Immature natural killer cell (primary cell): Measurements from ENCODE around the gene PYCR2. TPM values are rescaled to one million over a fixed set of nuclear protein-coding genes. Genes with fewer than 3 reads are reported as not detected.

Experiments
- DNase-seq, 3 donors: peaks; one replicate each; pipeline ENCODE4 v3.0.0; 2022; ENCODE audit warnings: mixed read lengths in 1 of 3
- H3K27ac Mint-ChIP-seq, 6 donors: one replicate each; pipeline ENCODE4 v1.8.0; 2020; ENCODE audit warnings: mixed read lengths in 6 of 6, mild to moderate bottlenecking in 5 of 6, inconsistent platforms in 4 of 6, moderate library complexity in 3 of 6
- H3K27me3 Mint-ChIP-seq, 3 donors: one replicate each; pipeline ENCODE4 v1.8.0; 2020 to 2021; ENCODE audit warnings: low read depth in 3 of 3, mild to moderate bottlenecking in 3 of 3, mixed read lengths in 3 of 3, moderate library complexity in 3 of 3, inconsistent platforms in 1 of 3
- H3K36me3 Mint-ChIP-seq, 3 donors: one replicate each; pipeline ENCODE4 v1.8.0; 2020; ENCODE audit warnings: mixed read lengths in 3 of 3, inconsistent platforms in 2 of 3, mild to moderate bottlenecking in 2 of 3
- H3K4me1 Mint-ChIP-seq, 2 donors: one replicate each; pipeline ENCODE4 v1.8.0; 2020; ENCODE audit warnings: inconsistent platforms in 2 of 2, mild to moderate bottlenecking in 2 of 2, mixed read lengths in 2 of 2, moderate library complexity in 1 of 2
- H3K4me3 Mint-ChIP-seq, 5 donors: one replicate each; pipeline ENCODE4 v1.8.0; 2020; ENCODE audit warnings: mild to moderate bottlenecking in 5 of 5, mixed read lengths in 5 of 5, inconsistent platforms in 3 of 5, moderate library complexity in 3 of 5
- H3K9me3 Mint-ChIP-seq, 6 donors: one replicate each; pipeline ENCODE4 v1.8.0; 2020; ENCODE audit warnings: mild to moderate bottlenecking in 6 of 6, mixed read lengths in 6 of 6, inconsistent platforms in 4 of 6, moderate library complexity in 3 of 6
- polyA plus RNA-seq, 3 donors: library from polyadenylated mRNA; unstranded; fragments of 300-500 nt; fragmentation: Illumina TruSeq; gene quantifications; one replicate each; pipeline ENCODE4 v1.2.3, GENCODE V29; 2021

PYCR2 gene
- polyA plus RNA-seq, 3 donors from 2014 or later: 62.0 to 106 (median 72.0) TPM

GRCh38 chr1:225906467-225906866 is 17.6 kb downstream of the PYCR2 start:
- no peak for DNase-seq
- H3K4me1 Mint-ChIP-seq: no peaks in the 10 kb centered on the region
- H3K27ac Mint-ChIP-seq: no peak overlapping the region
- H3K27me3 Mint-ChIP-seq: peaks cover 0 to 2% (median 0%) of the 10 kb centered on the region in 3 donors
- H3K9me3 Mint-ChIP-seq: no peaks in the 10 kb centered on the region
- H3K36me3 Mint-ChIP-seq: peaks cover 0 to 4% (median 3%) of the 10 kb centered on the region in 3 donors
- no peak overlapping the region for H3K4me3 Mint-ChIP-seq

GRCh38 chr1:225903623-225904022 is 20.4 kb downstream of the PYCR2 start:
- no peak for DNase-seq
- H3K4me1 Mint-ChIP-seq: no peaks in the 10 kb centered on the region
- H3K36me3 Mint-ChIP-seq: peaks cover 0 to 4% (median 3%) of the 10 kb centered on the region in 3 donors
- no peak overlapping the region for H3K27ac Mint-ChIP-seq
- no peak overlapping the region for H3K4me3 Mint-ChIP-seq
- no peaks in the 10 kb centered on the region for H3K9me3 Mint-ChIP-seq
- peaks cover 0 to 8% (median 2%) of the 10 kb centered on the region in 3 donors for H3K27me3 Mint-ChIP-seq

- Mint-ChIP-seq H3K4me1 (peaks cover 26% of the 10 kb centered on the region in 2 donors), H3K27me3 (peaks cover 8 to 13% (median 10%) of the 10 kb centered on the region in 3 donors), H3K9me3 (no peaks in the 10 kb centered on the region), H3K27ac (peak overlapping the region in 1 of 6 donors; percentile 33), H3K36me3 (peaks cover 0 to 3% (median 0%) of the 10 kb centered on the region in 3 donors), H3K4me3 (no peak overlapping the region)
- no peak for DNase-seq
These were observed 24.8 kb downstream of the PYCR2 start for GRCh38 chr1:225899044-225899925.

GRCh38 chr1:225897595-225898514 is 26.2 kb downstream of the PYCR2 start:
- no peak for DNase-seq
- Mint-ChIP-seq H3K4me3 (peak overlapping the region; percentile 61 to 75 (median 69)), H3K9me3 (no peaks in the 10 kb centered on the region), H3K27ac (peak overlapping the region; percentile 68 to 92 (median 84)), H3K4me1 (peaks cover 26% of the 10 kb centered on the region in 2 donors), H3K27me3 (peaks cover 8 to 13% (median 10%) of the 10 kb centered on the region in 3 donors), H3K36me3 (no peaks in the 10 kb centered on the region)

- Mint-ChIP-seq H3K4me3 (peak overlapping the region; percentile 61 to 75 (median 69)), H3K27me3 (peaks cover 8 to 13% (median 8%) of the 10 kb centered on the region in 3 donors), H3K4me1 (peaks cover 26% of the 10 kb centered on the region in 2 donors), H3K9me3 (no peaks in the 10 kb centered on the region), H3K36me3 (no peaks in the 10 kb centered on the region), H3K27ac (peak overlapping the region; percentile 68 to 92 (median 84))
- DNase-seq: peak; percentile 79 to 83 (median 81)
These were observed 27.0 kb downstream of the PYCR2 start for GRCh38 chr1:225896937-225897549.

GRCh38 chr1:225896494-225896893 is 27.6 kb downstream of the PYCR2 start:
- peaks cover 8 to 13% (median 8%) of the 10 kb centered on the region in 3 donors for H3K27me3 Mint-ChIP-seq
- no peak for DNase-seq

GRCh38 chr1:225892307-225892706 is 31.7 kb downstream of the PYCR2 start:
- no peak overlapping the region for H3K27ac Mint-ChIP-seq
- peaks cover 6 to 8% (median 7%) of the 10 kb centered on the region in 3 donors for H3K27me3 Mint-ChIP-seq
- H3K4me1 Mint-ChIP-seq: peaks cover 13 to 14% of the 10 kb centered on the region in 2 donors
- no peak for DNase-seq
- H3K9me3 Mint-ChIP-seq: no peaks in the 10 kb centered on the region
- H3K36me3 Mint-ChIP-seq: no peaks in the 10 kb centered on the region
- no peak overlapping the region for H3K4me3 Mint-ChIP-seq

More at GRCh38 chr1:225896494-225896893, 27.6 kb downstream of the PYCR2 start:
- Mint-ChIP-seq H3K9me3 (no peaks in the 10 kb centered on the region), H3K27ac (peak overlapping the region in 5 of 6 donors; percentile 68 to 92 (median 87)), H3K4me3 (peak overlapping the region; percentile 61 to 75 (median 69)), H3K36me3 (no peaks in the 10 kb centered on the region), H3K4me1 (peaks cover 26% of the 10 kb centered on the region in 2 donors)

- peak overlapping the region in 1 of 6 donors; percentile 17 for H3K27ac Mint-ChIP-seq
- peaks cover 4 to 5% of the 10 kb centered on the region in 2 donors for H3K4me1 Mint-ChIP-seq
- H3K9me3 Mint-ChIP-seq: no peaks in the 10 kb centered on the region
These were observed 32.6 kb downstream of the PYCR2 start for GRCh38 chr1:225891229-225891972.

GRCh38 chr1:225890346-225891228 is 33.5 kb downstream of the PYCR2 start:
- peaks cover 0 to 5% (median 2%) of the 10 kb centered on the region in 3 donors for H3K27me3 Mint-ChIP-seq
- no peak overlapping the region for H3K27ac Mint-ChIP-seq
- no peaks in the 10 kb centered on the region for H3K36me3 Mint-ChIP-seq
- no peaks in the 10 kb centered on the region for H3K4me1 Mint-ChIP-seq
- H3K9me3 Mint-ChIP-seq: no peaks in the 10 kb centered on the region
- DNase-seq: no peak
- H3K4me3 Mint-ChIP-seq: no peak overlapping the region

More at GRCh38 chr1:225891229-225891972, 32.6 kb downstream of the PYCR2 start:
- DNase-seq: no peak
- H3K27me3 Mint-ChIP-seq: peaks cover 0 to 5% (median 2%) of the 10 kb centered on the region in 3 donors
- H3K4me3 Mint-ChIP-seq: no peak overlapping the region
- H3K36me3 Mint-ChIP-seq: no peaks in the 10 kb centered on the region

GRCh38 chr1:225889743-225890142 is 34.3 kb downstream of the PYCR2 start:
- no peaks in the 10 kb centered on the region for H3K9me3 Mint-ChIP-seq
- no peaks in the 10 kb centered on the region for H3K36me3 Mint-ChIP-seq
- no peak overlapping the region for H3K27ac Mint-ChIP-seq
- DNase-seq: no peak
- H3K4me1 Mint-ChIP-seq: no peaks in the 10 kb centered on the region
- no peak overlapping the region for H3K4me3 Mint-ChIP-seq
- H3K27me3 Mint-ChIP-seq: peaks cover 0 to 7% (median 2%) of the 10 kb centered on the region in 3 donors

- Mint-ChIP-seq H3K4me3 (no peak within 1 kb of the TSS), H3K36me3 (no peaks in the 10 kb centered on the region), H3K9me3 (no peaks in the 10 kb centered on the region), H3K27me3 (peaks cover 0 to 7% (median 2%) of the 10 kb centered on the region in 3 donors), H3K4me1 (no peaks in the 10 kb centered on the region), H3K27ac (no peak within 1 kb of the TSS)
- DNase-seq: no peak
These were observed 35.0 kb downstream of the PYCR2 start, which contains the start of gene LEFTY1 for GRCh38 chr1:225888898-225889601. LEFTY1 (minus strand) TSS chr1:225889146; CDS start chr1:225889066, 80 bp downstream.
